HG03066 (cell line): ENCODE results near the gene FER.
A peak's percentile ranks its signal among the peaks of the same experiment; 100 is the strongest.

Source experiments
- ATAC-seq: cut with Tn5 transposase; IDR thresholded peaks from one replicate; pipeline ENCODE4 v1.9.1; 2021; ENCODE audit warnings: low read depth; ENCODE audit not compliant: unreplicated experiment

Gene FER

DNA sequence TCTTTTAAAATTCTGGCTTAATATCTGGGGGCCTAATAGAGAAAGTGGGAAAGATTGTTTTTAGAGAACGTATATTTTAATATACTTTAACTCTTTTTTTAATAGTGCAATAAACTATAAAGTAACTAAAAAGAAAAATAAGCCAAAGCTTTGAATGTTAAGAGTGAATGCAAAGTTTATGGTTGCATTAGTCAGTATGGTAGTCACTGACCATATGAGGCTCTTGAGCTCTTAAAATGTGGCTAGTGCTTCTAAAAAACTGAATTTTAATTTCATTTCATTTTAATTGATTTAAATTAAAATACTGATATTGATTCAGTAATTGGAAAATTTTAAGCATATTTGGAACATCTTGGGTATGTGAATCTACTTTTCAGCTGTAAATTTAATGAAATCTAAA, 351.4 kb downstream of the FER start:
- ATAC-seq = no peak

GRCh38 chr5:109100971-109101370, 353.3 kb downstream of the FER start:
- ATAC-seq = no peak

DNA sequence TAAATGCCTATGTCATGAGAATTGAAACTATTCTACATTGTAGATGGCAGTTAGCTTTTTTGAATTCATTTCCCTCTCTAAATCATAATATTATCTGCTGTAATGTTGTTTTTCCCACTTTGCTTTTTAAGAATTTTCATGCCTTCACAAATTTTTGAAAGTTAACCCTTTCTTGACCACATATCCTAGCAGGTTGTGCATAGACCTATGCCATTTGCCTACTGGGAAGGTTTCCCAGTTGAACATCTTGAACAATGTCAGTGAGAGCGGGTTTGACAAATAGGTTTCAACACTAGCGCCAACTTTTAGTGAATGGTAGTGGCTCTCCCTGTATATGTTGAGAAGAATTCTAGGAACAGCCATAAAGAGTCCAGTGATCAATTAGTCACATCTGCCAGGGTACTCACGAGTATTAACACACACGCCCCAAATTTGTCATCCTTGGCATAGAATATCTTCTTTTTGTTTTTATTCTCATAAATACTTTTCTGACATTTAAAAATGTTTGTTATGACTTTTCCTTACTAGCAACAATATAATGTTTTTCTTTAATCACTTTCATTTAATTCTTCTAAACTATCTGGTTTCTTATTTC, 354.5 kb downstream of the FER start:
- no peak for ATAC-seq

DNA sequence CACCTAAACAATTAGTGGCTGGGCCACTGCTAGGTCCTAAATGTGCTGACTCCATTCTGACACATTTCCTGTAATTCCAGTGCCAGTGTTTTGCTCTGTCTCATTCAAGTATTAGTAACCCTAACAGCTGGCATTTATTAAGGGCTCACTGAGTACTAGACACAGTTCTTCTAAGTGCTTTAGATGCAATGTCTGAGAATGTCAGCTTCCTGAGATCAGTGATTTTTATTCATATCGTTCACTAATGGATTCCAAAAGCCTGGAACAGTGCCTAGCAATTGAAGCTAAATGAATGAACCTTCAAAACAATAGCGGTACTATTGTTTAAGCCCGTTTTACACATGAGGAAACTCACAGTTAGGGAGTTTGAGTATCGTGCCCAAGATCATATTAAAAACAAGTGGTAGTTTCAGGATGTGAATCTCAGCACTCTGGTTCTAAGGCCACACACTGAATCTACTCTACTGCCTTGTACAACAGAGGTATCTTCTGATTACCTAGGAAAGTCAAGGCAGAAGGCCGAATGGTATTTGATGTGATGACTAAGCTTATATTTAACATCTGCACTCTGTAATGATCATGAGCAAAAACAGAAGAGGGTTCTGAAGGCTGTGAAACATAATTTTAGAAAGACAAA, 358.1 kb downstream of the FER start:
- no peak for ATAC-seq

- no peak for ATAC-seq
These were observed 364.0 kb downstream of the FER start for GRCh38 chr5:109111680-109112079.

GRCh38 chr5:109113608-109114007, 365.9 kb downstream of the FER start:
- ATAC-seq = no peak

DNA sequence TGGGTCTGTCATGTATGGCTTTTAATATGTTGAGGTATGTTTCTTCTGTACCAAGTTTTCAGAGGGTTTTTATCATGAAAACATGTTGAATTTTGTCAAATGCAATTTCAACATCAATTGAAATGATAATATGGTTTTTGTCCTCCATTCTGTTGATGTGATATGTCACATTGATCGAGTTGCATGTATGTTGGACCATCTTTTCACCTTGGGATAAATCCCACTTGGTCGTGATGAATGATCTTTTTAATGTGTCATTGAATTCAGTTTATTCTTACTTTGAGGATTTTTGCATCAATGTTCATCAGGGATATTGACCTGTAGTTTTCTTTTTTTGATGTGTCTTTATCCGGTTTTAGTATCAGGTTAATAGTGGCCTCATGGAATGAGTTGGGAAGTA, 373.5 kb downstream of the FER start:
- no peak for ATAC-seq

DNA sequence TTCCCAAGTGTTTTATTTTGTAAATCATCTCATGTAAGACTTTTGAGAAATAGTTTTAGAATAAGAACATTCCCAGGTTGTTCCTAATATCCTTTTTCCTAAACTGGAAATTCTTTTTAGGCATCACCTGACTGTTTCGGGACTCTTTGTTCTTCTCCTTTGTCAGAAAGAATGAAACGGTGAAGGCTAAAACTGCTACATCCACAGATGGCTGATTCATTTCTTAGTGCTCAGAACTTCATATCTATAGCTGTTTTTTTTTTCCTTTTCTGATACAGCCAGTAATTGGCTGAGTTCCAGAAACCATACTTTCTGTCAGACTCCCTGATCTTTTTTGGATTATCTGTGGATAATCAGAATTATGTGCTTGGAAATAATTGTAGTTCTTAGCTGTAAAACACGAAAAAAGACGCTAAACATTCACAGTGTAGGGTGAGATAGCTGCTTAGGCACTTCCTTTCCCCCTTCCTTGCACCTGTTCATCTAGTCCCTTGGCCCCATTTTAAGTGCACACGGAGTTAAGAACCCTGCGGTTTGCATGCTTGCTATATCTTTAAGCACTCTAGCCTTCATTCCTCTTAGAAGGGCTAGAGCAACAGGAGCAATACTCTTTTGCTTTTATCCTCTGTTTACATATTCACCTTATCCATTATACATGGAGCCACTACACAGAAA, 378.2 kb downstream of the FER start:
- ATAC-seq = no peak

- ATAC-seq = no peak
These were observed 378.8 kb downstream of the FER start for GRCh38 chr5:109126481-109126880.

DNA sequence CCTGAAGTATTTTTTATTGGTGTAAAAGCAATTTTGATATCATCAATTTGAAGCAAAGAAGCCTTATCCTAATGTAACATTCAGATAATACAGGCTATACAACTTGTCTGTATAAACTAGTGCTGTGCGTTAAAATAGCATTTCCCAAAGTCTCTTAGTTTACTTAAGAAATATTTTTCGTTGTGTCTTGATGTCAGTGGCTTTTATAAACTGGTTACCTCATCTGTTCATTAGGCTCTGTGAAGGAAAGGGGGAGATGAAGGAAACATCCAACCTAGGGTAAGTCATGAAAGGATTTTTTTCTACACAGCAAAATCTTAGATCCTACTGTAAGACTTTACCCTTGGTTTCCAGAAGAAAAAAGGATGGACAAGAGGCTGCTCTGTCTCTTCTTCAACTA, 389.2 kb downstream of the FER start:
- no peak for ATAC-seq

- no peak for ATAC-seq
These were observed 393.8 kb downstream of the FER start for GRCh38 chr5:109141222-109142200.

GRCh38 chr5:109143031-109143430, 395.3 kb downstream of the FER start:
- no peak for ATAC-seq

DNA sequence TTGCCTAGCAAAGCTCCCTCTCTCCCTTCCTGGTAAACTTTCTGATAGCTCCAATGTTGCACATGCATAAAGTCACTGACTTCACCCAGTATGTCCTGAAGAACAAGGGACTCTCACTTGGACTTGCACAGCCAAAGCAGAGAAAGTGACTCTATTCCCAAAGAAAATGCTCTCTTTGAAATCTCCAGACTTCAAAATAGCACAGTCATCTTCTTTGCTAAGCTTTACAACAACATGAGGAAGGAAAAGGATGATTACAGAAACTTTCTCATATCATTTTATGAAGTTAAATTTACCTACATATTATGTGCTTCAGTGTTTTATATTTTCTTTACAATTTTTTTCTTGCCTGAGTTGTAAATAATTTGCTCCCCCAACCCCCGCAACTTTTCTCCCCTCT, 397.4 kb downstream of the FER start:
- ATAC-seq = no peak

DNA sequence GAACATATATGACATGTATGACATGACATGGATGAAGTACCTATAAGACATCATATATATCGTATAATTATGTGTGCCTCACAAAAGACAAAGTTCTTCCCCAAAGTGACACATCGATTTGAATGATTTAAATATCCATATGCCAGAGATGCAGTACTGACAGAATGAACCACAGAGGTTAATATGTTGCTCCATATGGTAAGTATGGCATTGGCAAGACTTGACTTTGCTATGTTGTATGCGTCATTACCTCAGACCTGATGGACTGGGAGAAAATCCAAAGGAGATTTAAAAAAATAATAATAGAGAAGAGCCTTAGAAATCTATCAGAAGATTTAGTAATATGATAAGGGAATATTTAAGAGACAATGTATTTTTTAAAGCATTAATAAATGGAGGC, 398.9 kb downstream of the FER start:
- ATAC-seq = no peak

DNA sequence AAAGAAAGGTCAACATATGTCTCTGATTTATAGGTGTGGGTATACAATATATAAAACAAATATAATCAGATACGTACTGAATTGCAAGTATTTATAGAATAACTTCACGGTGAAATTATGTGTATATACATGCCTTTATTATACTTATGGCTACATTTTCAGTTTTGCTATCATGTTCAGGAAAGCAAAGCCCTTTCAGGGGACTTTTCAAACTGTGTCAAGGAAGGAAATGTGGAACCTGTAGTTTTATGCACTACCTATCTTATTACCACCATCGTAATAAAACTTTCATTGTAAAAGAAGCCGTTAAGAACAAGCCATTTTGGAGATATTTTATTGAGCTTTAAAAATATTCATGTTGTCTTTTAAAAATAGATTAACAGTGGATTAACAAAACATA, 404.9 kb downstream of the FER start:
- no peak for ATAC-seq

DNA sequence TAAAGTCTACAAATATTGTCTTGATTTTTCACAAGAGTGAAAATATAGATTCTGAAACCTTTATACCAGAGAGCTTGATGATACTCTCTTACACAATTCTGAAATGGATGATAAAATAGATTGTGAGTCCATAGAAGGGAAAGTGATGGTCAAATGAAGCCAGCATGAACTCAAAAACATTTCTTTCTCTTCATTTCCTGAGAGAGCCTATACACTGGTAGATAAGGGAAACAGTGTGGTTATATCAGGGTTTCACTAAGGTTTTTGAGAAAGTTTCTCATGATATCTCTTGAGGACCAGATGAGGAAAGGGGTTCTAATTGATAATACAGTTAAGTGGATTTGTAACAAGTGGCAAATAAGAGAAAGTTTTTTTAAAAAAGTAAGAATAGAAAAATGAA, 407.9 kb downstream of the FER start:
- no peak for ATAC-seq

GRCh38 chr5:109156885-109157284, 409.2 kb downstream of the FER start:
- no peak for ATAC-seq

GRCh38 chr5:109160468-109160867, 412.8 kb downstream of the FER start:
- ATAC-seq = no peak

- peak; percentile 74 for ATAC-seq
These were observed 414.4 kb downstream of the FER start for GRCh38 chr5:109161914-109162683.

DNA sequence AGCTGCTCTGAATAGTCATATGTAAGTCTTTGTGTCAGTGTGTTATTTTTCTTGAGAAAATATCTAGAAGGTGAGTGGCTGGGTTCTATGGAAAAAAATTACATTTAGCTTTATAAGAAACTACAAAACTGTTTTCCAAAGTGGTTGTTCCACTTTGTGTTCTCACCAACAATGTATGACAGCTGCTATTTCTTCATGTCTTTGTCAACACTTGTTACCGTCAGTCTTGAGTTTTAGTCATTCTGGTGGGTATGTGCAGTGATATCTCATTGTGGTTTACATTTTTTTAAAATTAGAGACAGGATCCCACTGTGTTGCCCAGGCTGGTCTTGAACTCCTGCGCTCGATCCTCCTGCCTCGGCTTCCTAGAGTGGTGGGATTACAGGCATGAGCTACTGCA, 415.6 kb downstream of the FER start:
- ATAC-seq = no peak
